Liver (tissue), 9 donors: ENCODE data around the gene DISP3. TPM values are rescaled to one million over a fixed set of nuclear protein-coding genes. Genes with fewer than 3 reads are reported as not detected.

ENCODE experiments used
- DNase-seq: peaks from one replicate; pipeline ENCODE4 v3.0.0-alpha.2; 2017; ENCODE audit warnings: low spot score
- H3K27ac ChIP-seq, 2 donors: one replicate each; pipeline ENCODE4 v1.7.0; 2013; ENCODE audit warnings: inconsistent platforms in 2 of 2, low read length in 2 of 2, control low read depth in 1 of 2, low read depth in 1 of 2, mild to moderate bottlenecking in 1 of 2
- H3K27me3 ChIP-seq, 4 donors: one replicate each; pipeline versions ENCODE4 v1.6.1 to v1.7.0; 2013; ENCODE audit warnings: low read length in 3 of 4, inconsistent platforms in 1 of 4, mild to moderate bottlenecking in 1 of 4, moderate library complexity in 1 of 4; ENCODE audit not compliant: control insufficient read depth in 4 of 4, insufficient read depth in 4 of 4
- H3K36me3 ChIP-seq, 4 donors: one replicate each; pipeline versions ENCODE4 v1.6.1 to v1.7.0; 2013; ENCODE audit warnings: low read length in 3 of 4, mild to moderate bottlenecking in 3 of 4, low read depth in 1 of 4, moderate library complexity in 1 of 4; ENCODE audit not compliant: control insufficient read depth in 4 of 4, insufficient read depth in 3 of 4
- H3K4me1 ChIP-seq, 4 donors: one replicate each; pipeline versions ENCODE4 v1.6.1 to v1.7.0; 2013; ENCODE audit warnings: low read length in 3 of 4, mild to moderate bottlenecking in 3 of 4, moderate library complexity in 1 of 4; ENCODE audit not compliant: control insufficient read depth in 4 of 4, insufficient read depth in 4 of 4
- H3K4me3 ChIP-seq, 3 donors: one replicate each; pipeline versions ENCODE4 v1.6.1 to v1.7.0; 2013; ENCODE audit warnings: low read length in 3 of 3, control low read depth in 1 of 3, low read depth in 1 of 3, mild to moderate bottlenecking in 1 of 3
- H3K9ac ChIP-seq, 2 donors: one replicate each; pipeline ENCODE4 v1.7.0; 2013; ENCODE audit warnings: low read length in 2 of 2, mild to moderate bottlenecking in 2 of 2, moderate library complexity in 2 of 2, control low read depth in 1 of 2, low read depth in 1 of 2
- H3K9me3 ChIP-seq, 4 donors: one replicate each; pipeline versions ENCODE4 v1.6.1 to v1.7.0; 2013; ENCODE audit warnings: low read length in 3 of 4; ENCODE audit not compliant: control insufficient read depth in 4 of 4
- EGR1 ChIP-seq, 2 donors: IDR thresholded peaks; 2 replicates each; pipeline ENCODE4 v1.6.1; 2016 to 2018; ENCODE audit warnings: antibody characterized with exemption in 2 of 2, low read depth in 2 of 2
- FOXA1 ChIP-seq: IDR thresholded peaks from 2 replicates; pipeline ENCODE4 v1.6.1; 2016; ENCODE audit warnings: antibody characterized with exemption
- FOXA2 ChIP-seq: IDR thresholded peaks from 2 replicates; pipeline ENCODE4 v1.6.1; 2016; ENCODE audit warnings: antibody characterized with exemption
- GABPA ChIP-seq, 2 donors: IDR thresholded peaks in 1 of 2; conservative IDR thresholded peaks in 1 of 2; 2 replicates each; pipeline ENCODE4 v1.6.1; 2016; ENCODE audit warnings: antibody characterized with exemption in 2 of 2, mild to moderate bottlenecking in 1 of 2, moderate library complexity in 1 of 2
- HNF4A ChIP-seq, 2 donors: conservative IDR thresholded peaks; 2 replicates each; pipeline ENCODE4 v1.6.1; 2016; ENCODE audit warnings: antibody characterized with exemption in 2 of 2, mild to moderate bottlenecking in 2 of 2
- HNF4G ChIP-seq: IDR thresholded peaks from 2 replicates; pipeline ENCODE4 v1.6.1; 2016; ENCODE audit warnings: antibody characterized with exemption
- JUND ChIP-seq, 2 donors: IDR thresholded peaks; 2 replicates each; pipeline ENCODE4 v1.6.1; 2016; ENCODE audit warnings: antibody characterized with exemption in 2 of 2
- NR2F2 ChIP-seq: IDR thresholded peaks from 2 replicates; pipeline ENCODE4 v1.6.1; 2016; ENCODE audit warnings: antibody characterized with exemption
- RXRA ChIP-seq, 2 donors: IDR thresholded peaks; 2 replicates each; pipeline ENCODE4 v1.6.1; 2017 to 2018; ENCODE audit warnings: antibody characterized with exemption in 2 of 2, mild to moderate bottlenecking in 1 of 2
- TAF1 ChIP-seq: conservative IDR thresholded peaks from 2 replicates; pipeline ENCODE4 v1.6.1; 2016; ENCODE audit warnings: antibody characterized with exemption, mild to moderate bottlenecking
- WGBS: extraction: QIAGEN DNeasy Blood & Tissue Kit; methylation state at CpG from one replicate; pipeline ENCODE4 v1.1.7; 2013; 5-methylcytosine and 5-hydroxymethylcytosine counted together
- polyA plus RNA-seq, 2 donors: library from polyadenylated mRNA; stranded (reverse) in 1 of 2; unstranded in 1 of 2; fragments of 200-250 nt in 1 of 2; fragments of >200 nt in 1 of 2; fragmentation: Nextera tagmentation in 1 of 2; extraction: Ambion mirVana in 1 of 2; gene quantifications; one replicate each; pipeline versions ENCODE4 v1.2.1 to v1.2.3, GENCODE V29; 2013 to 2015
- total RNA-seq, 2 donors: library from RNA; depleted of rRNA; stranded (reverse); fragments of >200 nt; gene quantifications; one replicate each; pipeline ENCODE4 v1.2.3, GENCODE V29; 2014
- TF ChIP-seq, protein P1 (sequence below): IDR thresholded peaks from 2 replicates; pipeline ENCODE4 v1.6.1; 2016; ENCODE audit warnings: antibody characterized with exemption
- TF ChIP-seq, protein P2 (sequence below): IDR thresholded peaks from 2 replicates; pipeline ENCODE4 v1.6.1; 2016; ENCODE audit warnings: antibody characterized with exemption
- TF ChIP-seq, protein P3 (sequence below): IDR thresholded peaks from 2 replicates; pipeline ENCODE4 v1.6.1; 2016; ENCODE audit warnings: antibody characterized with exemption
- TF ChIP-seq, protein P4 (sequence below): fragments of 150-350 bp; IDR thresholded peaks from 2 replicates; pipeline ENCODE4 v1.5.1; 2017; ENCODE audit warnings: improper control_type of control experiment, low read depth, low read length; ENCODE audit not compliant: missing input control
- TF ChIP-seq, protein P5 (sequence below): IDR thresholded peaks from 2 replicates; pipeline ENCODE4 v1.6.1; 2016; ENCODE audit warnings: antibody characterized with exemption, mild to moderate bottlenecking
- donor health status: healthy.
- donor health status: healthy.
- donor health status: healthy.
- donor health status: healthy.
- donor health status: healthy.

The DISP3 gene
- total and polyA plus RNA-seq, 4 donors = 0.02 to 0.08 TPM; not detected in 2

DNA sequence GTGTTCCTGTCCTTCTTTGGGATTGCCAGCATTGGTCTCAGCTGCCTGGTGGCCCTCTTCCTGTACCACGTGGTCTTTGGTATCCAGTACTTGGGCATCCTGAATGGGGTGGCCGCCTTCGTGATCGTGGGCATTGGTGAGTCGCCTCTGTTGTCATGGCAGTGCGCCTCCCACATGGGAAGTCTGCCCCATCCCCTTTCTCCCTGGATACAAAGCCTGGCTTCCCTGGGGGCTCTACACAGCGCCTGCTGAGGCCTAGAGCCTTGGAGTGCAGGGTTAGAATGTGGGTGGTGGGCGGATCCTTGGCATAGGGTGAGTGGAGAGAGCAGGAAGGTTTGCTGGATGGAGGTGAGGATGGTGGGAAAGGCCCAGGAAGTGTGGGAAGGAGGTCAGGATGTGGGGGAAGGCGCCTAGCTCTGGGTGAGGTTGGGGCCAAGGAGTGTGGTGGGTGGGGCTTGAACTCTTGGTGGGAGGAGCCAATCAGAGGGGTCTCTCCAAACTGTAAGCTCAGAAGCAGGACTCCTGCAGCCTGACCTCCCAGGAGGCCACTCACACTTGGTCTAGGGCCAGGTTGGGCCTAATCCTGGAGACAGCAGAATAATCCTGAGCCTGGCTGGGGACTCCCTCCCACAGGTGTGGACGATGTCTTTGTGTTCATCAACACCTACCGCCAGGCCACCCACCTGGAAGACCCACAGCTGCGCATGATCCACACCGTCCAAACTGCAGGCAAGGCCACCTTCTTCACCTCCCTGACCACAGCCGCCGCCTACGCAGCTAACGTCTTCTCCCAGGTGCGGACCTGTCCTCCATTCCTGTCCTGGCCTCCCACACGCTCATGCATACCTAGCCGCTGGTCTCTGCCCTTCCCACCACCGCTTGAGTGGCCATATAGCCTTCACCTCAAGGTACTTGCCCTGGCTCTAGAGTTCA lies 36.7 kb downstream of the DISP3 start:
- Histone ChIP-seq H3K4me3 (no peak overlapping the region), H3K27me3 (no peaks in the 10 kb centered on the region), H3K27ac (no peak overlapping the region), H3K36me3 (no peaks in the 10 kb centered on the region), H3K9me3 (no peaks in the 10 kb centered on the region), H3K9ac (no peak overlapping the region), H3K4me1 (no peaks in the 10 kb centered on the region)
- TF ChIP-seq HNF4A (conservative IDR thresholded peaks at IDR 0.05) = no peak
- TF ChIP-seq, protein P1, sequence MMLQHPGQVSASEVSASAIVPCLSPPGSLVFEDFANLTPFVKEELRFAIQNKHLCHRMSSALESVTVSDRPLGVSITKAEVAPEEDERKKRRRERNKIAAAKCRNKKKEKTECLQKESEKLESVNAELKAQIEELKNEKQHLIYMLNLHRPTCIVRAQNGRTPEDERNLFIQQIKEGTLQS = no peak
- no peak for TF ChIP-seq FOXA2
- TF ChIP-seq RXRA (IDR thresholded peaks at IDR 0.05) = no peak
- TF ChIP-seq, protein P2, sequence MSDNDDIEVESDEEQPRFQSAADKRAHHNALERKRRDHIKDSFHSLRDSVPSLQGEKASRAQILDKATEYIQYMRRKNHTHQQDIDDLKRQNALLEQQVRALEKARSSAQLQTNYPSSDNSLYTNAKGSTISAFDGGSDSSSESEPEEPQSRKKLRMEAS = no peak
- no peak for TF ChIP-seq HNF4G
- TF ChIP-seq, protein P3, sequence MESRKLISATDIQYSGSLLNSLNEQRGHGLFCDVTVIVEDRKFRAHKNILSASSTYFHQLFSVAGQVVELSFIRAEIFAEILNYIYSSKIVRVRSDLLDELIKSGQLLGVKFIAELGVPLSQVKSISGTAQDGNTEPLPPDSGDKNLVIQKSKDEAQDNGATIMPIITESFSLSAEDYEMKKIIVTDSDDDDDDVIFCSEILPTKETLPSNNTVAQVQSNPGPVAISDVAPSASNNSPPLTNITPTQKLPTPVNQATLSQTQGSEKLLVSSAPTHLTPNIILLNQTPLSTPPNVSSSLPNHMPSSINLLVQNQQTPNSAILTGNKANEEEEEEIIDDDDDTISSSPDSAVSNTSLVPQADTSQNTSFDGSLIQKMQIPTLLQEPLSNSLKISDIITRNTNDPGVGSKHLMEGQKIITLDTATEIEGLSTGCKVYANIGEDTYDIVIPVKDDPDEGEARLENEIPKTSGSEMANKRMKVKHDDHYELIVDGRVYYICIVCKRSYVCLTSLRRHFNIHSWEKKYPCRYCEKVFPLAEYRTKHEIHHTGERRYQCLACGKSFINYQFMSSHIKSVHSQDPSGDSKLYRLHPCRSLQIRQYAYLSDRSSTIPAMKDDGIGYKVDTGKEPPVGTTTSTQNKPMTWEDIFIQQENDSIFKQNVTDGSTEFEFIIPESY = no peak
- TF ChIP-seq NR2F2 = no peak
- TF ChIP-seq, protein P4, sequence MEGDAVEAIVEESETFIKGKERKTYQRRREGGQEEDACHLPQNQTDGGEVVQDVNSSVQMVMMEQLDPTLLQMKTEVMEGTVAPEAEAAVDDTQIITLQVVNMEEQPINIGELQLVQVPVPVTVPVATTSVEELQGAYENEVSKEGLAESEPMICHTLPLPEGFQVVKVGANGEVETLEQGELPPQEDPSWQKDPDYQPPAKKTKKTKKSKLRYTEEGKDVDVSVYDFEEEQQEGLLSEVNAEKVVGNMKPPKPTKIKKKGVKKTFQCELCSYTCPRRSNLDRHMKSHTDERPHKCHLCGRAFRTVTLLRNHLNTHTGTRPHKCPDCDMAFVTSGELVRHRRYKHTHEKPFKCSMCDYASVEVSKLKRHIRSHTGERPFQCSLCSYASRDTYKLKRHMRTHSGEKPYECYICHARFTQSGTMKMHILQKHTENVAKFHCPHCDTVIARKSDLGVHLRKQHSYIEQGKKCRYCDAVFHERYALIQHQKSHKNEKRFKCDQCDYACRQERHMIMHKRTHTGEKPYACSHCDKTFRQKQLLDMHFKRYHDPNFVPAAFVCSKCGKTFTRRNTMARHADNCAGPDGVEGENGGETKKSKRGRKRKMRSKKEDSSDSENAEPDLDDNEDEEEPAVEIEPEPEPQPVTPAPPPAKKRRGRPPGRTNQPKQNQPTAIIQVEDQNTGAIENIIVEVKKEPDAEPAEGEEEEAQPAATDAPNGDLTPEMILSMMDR = no peak
- TF ChIP-seq, protein P5, sequence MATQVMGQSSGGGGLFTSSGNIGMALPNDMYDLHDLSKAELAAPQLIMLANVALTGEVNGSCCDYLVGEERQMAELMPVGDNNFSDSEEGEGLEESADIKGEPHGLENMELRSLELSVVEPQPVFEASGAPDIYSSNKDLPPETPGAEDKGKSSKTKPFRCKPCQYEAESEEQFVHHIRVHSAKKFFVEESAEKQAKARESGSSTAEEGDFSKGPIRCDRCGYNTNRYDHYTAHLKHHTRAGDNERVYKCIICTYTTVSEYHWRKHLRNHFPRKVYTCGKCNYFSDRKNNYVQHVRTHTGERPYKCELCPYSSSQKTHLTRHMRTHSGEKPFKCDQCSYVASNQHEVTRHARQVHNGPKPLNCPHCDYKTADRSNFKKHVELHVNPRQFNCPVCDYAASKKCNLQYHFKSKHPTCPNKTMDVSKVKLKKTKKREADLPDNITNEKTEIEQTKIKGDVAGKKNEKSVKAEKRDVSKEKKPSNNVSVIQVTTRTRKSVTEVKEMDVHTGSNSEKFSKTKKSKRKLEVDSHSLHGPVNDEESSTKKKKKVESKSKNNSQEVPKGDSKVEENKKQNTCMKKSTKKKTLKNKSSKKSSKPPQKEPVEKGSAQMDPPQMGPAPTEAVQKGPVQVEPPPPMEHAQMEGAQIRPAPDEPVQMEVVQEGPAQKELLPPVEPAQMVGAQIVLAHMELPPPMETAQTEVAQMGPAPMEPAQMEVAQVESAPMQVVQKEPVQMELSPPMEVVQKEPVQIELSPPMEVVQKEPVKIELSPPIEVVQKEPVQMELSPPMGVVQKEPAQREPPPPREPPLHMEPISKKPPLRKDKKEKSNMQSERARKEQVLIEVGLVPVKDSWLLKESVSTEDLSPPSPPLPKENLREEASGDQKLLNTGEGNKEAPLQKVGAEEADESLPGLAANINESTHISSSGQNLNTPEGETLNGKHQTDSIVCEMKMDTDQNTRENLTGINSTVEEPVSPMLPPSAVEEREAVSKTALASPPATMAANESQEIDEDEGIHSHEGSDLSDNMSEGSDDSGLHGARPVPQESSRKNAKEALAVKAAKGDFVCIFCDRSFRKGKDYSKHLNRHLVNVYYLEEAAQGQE = no peak
- no peak for DNase-seq
- WGBS = 93% methylated on average over 21 of the region's 21 CpGs

DNA sequence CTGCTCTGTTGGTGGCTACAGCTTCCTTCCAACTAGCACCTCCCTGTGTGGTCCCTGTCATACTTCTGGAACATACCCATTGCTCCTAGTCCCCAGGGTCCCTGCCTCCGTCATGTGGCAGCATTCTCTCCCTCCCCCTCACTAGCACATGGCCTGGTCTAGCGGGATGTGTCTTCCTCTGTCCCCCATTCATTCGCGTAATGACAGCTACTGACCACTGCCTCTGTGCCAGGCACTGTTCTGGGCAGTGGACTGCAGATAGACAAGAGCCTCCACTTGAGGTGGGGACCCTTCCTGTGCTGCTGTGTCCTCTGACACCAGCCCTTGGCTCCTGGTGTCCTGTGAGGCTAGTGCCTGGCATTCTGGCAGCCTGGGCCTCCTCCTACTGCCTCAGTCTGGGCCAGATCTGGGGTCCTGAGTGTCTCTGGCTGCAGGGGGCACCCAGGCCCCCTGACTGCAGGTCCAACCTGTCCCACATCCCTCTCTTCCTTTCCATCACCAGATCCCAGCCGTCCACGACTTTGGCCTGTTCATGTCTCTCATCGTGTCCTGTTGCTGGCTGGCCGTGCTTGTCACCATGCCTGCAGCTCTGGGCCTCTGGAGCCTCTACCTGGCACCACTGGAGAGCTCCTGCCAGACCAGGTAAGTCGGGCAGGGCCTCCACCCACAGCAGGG lies 38.1 kb downstream of the DISP3 start:
- no peak for DNase-seq
- Histone ChIP-seq H3K27ac (no peak overlapping the region), H3K9ac (no peak overlapping the region), H3K4me3 (no peak overlapping the region), H3K4me1 (no peaks in the 10 kb centered on the region), H3K36me3 (no peaks in the 10 kb centered on the region), H3K27me3 (no peaks in the 10 kb centered on the region), H3K9me3 (no peaks in the 10 kb centered on the region)
- 88% methylated on average over 9 of the region's 9 CpGs for WGBS
- TF ChIP-seq HNF4A (conservative IDR thresholded peaks at IDR 0.05) = no peak
- TF ChIP-seq RXRA (IDR thresholded peaks at IDR 0.05) = no peak
- no peak for TF ChIP-seq FOXA2
- no peak for TF ChIP-seq JUND (IDR thresholded peaks at IDR 0.05)
- TF ChIP-seq, protein P3 = no peak
- TF ChIP-seq, protein P5 = no peak
- no peak for TF ChIP-seq FOXA1
- no peak for TF ChIP-seq TAF1
- TF ChIP-seq GABPA (IDR thresholded peaks at IDR 0.05 in 1 of 2, conservative IDR thresholded peaks at IDR 0.05 in 1 of 2) = no peak
- TF ChIP-seq EGR1 (IDR thresholded peaks at IDR 0.05; ENCODE audit: low read depth in 2 of 2) = no peak
- TF ChIP-seq NR2F2 = no peak
